GM23248 (cell line): Measurements from ENCODE around the gene C14orf93. TPM values are rescaled to one million over a fixed set of nuclear protein-coding genes. Genes with fewer than 3 reads are reported as not detected.

Source experiments
- DNase-seq: peaks from one replicate; pipeline ENCODE4 v3.0.0-alpha.2; 2015
- H2AFZ ChIP-seq: fragments of 200-600 bp; sonication (generic); 2 replicates; pipeline ENCODE4 v1.6.1; 2016; ENCODE audit warnings: antibody characterized with exemption
- H3F3A ChIP-seq: fragments of 200-600 bp; sonication (generic); 2 replicates; pipeline ENCODE4 v1.6.1; 2016; ENCODE audit warnings: mild to moderate bottlenecking, antibody characterized with exemption, mixed run types; ENCODE audit not compliant: insufficient read depth
- H3K27ac ChIP-seq: fragments of 200-600 bp; sonication (generic); 2 replicates; pipeline ENCODE4 v1.5.1; 2016; ENCODE audit warnings: mild to moderate bottlenecking
- H3K27me3 ChIP-seq: fragments of 200-600 bp; sonication (generic); replicated peaks from 2 replicates; pipeline ENCODE4 v1.6.1; 2016; ENCODE audit warnings: mild to moderate bottlenecking; ENCODE audit not compliant: insufficient read depth
- H3K36me3 ChIP-seq: fragments of 200-600 bp; sonication (generic); 2 replicates; pipeline ENCODE4 v1.6.1; 2016; ENCODE audit warnings: low read depth, mild to moderate bottlenecking
- H3K4me1 ChIP-seq: fragments of 200-600 bp; sonication (generic); 2 replicates; pipeline ENCODE4 v1.6.1; 2016; ENCODE audit warnings: mild to moderate bottlenecking; ENCODE audit not compliant: insufficient read depth
- H3K4me2 ChIP-seq: fragments of 200-600 bp; sonication (generic); one replicate; pipeline ENCODE4 v1.6.1; 2016; ENCODE audit warnings: mild to moderate bottlenecking; ENCODE audit not compliant: unreplicated experiment
- H3K4me3 ChIP-seq: fragments of 200-600 bp; sonication (generic); 2 replicates; pipeline ENCODE4 v1.5.1; 2016; ENCODE audit warnings: mild to moderate bottlenecking
- H3K79me2 ChIP-seq: fragments of 200-600 bp; sonication (generic); 2 replicates; pipeline ENCODE4 v1.6.1; 2016; ENCODE audit warnings: mild to moderate bottlenecking; ENCODE audit not compliant: insufficient read depth
- H3K9ac ChIP-seq: fragments of 200-600 bp; sonication (generic); 2 replicates; pipeline ENCODE4 v1.6.1; 2016; ENCODE audit warnings: mild to moderate bottlenecking
- H3K9me2 ChIP-seq: fragments of 200-600 bp; sonication (generic); 2 replicates; pipeline ENCODE4 v1.6.1; 2016; ENCODE audit warnings: mixed run types, mild to moderate bottlenecking, moderate library complexity; ENCODE audit not compliant: insufficient read depth
- H3K9me3 ChIP-seq: fragments of 200-600 bp; sonication (generic); one replicate; pipeline ENCODE4 v1.6.1; 2017; ENCODE audit warnings: low read depth
- H4K20me1 ChIP-seq: fragments of 200-600 bp; sonication (generic); 2 replicates; pipeline ENCODE4 v1.6.0; 2016; ENCODE audit not compliant: insufficient read depth
- EZH2 ChIP-seq: fragments of 200-600 bp; sonication (generic); IDR thresholded peaks from 2 replicates; pipeline ENCODE4 v1.6.1; 2018; ENCODE audit warnings: antibody characterized with exemption, mild to moderate bottlenecking; ENCODE audit not compliant: insufficient read depth, poor library complexity, severe bottlenecking
- EZH2phosphoT487 ChIP-seq: fragments of 200-600 bp; sonication (generic); IDR thresholded peaks from 2 replicates; pipeline ENCODE4 v1.6.1; 2018; ENCODE audit warnings: antibody characterized with exemption, moderate library complexity, mild to moderate bottlenecking, low read depth; ENCODE audit not compliant: insufficient read depth
- WGBS, 2 experiments: methylation state at CpG; one replicate each; pipeline ENCODE4 v1.1.6; 2015 to 2017; ENCODE audit warnings: low lambda C conversion rate in 2 of 2, low coverage in 1 of 2; ENCODE audit errors: missing lambda C conversion rate in 2 of 2; 5-methylcytosine and 5-hydroxymethylcytosine counted together
- in situ Hi-C: fragments of 300-500 bp; cut with MboI; formaldehyde crosslinking; loops from 2 replicates; pipeline ENCODE4 v1.15.0; 2020
- polyA plus RNA-seq: library from polyadenylated mRNA; unstranded; fragments of >200 nt; fragmentation: Nextera tagmentation; extraction: Ambion mirVana; gene quantifications from 2 replicates; pipeline ENCODE4 v1.2.1, GENCODE V29; 2016
- total RNA-seq: library from RNA; depleted of rRNA; stranded (reverse); fragments of >200 nt; shearing (Covaris generic); gene quantifications from 2 replicates; pipeline ENCODE4 v1.2.3, GENCODE V29; 2014

The C14orf93 gene
- total and polyA plus RNA-seq, 2 experiments from 2014 or later = 3.4 to 7.1 TPM

DNA sequence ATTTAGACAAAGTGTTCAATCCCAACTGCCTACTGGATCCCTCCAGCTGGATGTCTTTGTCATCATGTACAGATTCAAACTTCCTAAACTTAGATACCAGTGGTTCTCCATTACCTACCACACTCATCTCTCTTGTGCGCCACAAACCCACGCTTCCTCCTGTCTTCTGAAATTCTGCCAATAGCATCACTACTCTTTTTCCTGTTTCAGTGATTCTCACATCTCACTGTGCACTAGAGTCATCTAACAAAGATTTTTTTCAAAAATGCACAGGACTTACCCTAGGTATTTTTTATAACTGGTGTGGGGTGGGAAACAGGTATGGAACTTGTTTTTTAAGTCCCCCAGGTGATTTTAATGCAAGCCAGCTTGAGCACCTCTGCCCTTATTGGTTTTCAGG lies 18.9 kb upstream of the C14orf93 start:
- 71 to 83% methylated on average over 2 of the region's 2 CpGs for WGBS, 2 experiments
- Histone ChIP-seq H4K20me1 (no peaks in the 10 kb centered on the region), H3K4me2 (no peak overlapping the region), H3K27ac (no peak overlapping the region), H3K27me3 (no peaks in the 10 kb centered on the region), H3F3A (peaks cover 32% of the 10 kb centered on the region), H3K4me3 (no peak overlapping the region), H2AFZ (no peak overlapping the region), H3K4me1 (peaks cover 10% of the 10 kb centered on the region), H3K79me2 (peaks cover 55% of the 10 kb centered on the region), H3K9me2 (no peaks in the 10 kb centered on the region), H3K9ac (no peak overlapping the region), H3K36me3 (peaks cover 44% of the 10 kb centered on the region), H3K9me3 (no peaks in the 10 kb centered on the region)
- in situ Hi-C loops = no loop called here
- peak; percentile 39 for DNase-seq
- TF ChIP-seq EZH2phosphoT487 = no peak
- TF ChIP-seq EZH2 = no peak

DNA sequence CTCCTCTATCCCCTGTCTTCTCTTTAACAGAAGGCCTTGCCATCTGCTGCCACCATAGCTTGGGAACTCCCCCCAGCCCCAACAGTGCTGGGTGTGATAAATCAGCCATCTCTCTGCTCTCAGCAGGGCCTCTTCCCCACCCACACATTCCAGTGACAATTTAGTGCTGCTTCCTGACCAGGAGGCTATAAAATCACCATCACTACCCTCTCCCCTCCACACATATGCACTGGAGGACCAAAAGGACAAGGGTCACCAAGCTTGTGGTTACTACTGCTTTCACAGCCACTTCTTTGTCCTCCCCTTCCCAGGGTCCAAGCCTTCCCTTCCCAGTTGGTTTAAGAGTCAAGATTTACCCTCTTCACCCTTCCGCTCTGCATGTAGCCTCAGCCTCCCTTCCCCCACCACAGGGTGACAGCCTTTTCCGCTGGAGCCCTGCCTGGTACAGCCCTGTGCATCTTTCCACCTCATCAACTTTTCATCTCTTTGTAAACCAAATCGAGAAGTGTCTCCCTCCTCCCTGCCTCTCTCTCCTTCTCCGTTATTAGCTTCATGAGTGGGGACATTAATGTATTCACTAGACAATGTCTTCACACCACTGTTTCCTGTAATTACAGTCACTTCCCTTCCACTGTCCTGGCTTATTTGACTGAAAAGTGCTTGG lies 15.3 kb upstream of the C14orf93 start:
- no peak overlapping the region for H3K27ac ChIP-seq
- no peaks in the 10 kb centered on the region for H4K20me1 ChIP-seq
- H3K9me2 ChIP-seq = no peaks in the 10 kb centered on the region
- no peak for DNase-seq
- peaks cover 18% of the 10 kb centered on the region for H3K36me3 ChIP-seq
- H3K9me3 ChIP-seq = no peaks in the 10 kb centered on the region
- 63 to 64% methylated on average over 4 of the region's 4 CpGs for WGBS, 2 experiments
- no peak for TF ChIP-seq EZH2phosphoT487
- no peak for TF ChIP-seq EZH2
- H3K4me1 ChIP-seq = no peaks in the 10 kb centered on the region; the same call in 1 of the 2 replicates
- H3K4me2 ChIP-seq = no peak overlapping the region
- no peak overlapping the region for H2AFZ ChIP-seq
- H3K9ac ChIP-seq = no peak overlapping the region
- peaks cover 49% of the 10 kb centered on the region for H3F3A ChIP-seq
- H3K27me3 ChIP-seq = no peaks in the 10 kb centered on the region
- no peak overlapping the region for H3K4me3 ChIP-seq
- H3K79me2 ChIP-seq = peaks cover 20% of the 10 kb centered on the region
- in situ Hi-C loops = no loop called here

DNA sequence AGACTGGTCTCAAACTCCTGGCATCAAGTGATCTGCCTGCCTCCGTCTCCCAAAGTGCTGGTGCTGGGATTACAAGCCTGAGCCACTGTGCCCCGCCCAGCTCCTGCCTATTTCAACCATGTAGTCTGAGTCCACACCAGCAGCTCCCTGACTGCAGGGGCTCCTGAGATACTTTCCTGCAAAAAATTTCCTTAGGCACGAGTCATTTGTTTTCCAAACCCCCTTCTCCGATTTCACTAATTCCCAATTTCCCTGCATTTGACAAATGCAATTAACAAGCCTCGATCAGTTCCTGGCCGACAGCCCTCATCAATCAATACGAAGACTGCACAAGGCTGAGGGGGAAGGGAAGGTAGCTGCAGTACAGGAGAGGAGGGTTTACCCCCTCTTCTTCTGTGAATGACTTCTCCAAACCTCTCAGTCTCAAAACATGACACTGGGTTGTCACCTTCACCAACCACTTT lies 14.7 kb upstream of the C14orf93 start:
- no peak overlapping the region for H3K4me3 ChIP-seq
- H3K9ac ChIP-seq = no peak overlapping the region
- H3K36me3 ChIP-seq = peaks cover 18% of the 10 kb centered on the region
- no peak overlapping the region for H3K4me2 ChIP-seq
- H3K4me1 ChIP-seq = no peaks in the 10 kb centered on the region; the same call in 1 of the 2 replicates
- no peaks in the 10 kb centered on the region for H3K9me2 ChIP-seq
- 54 to 57% methylated on average over 7 of the region's 7 CpGs for WGBS, 2 experiments
- H4K20me1 ChIP-seq = no peaks in the 10 kb centered on the region
- no peak overlapping the region for H2AFZ ChIP-seq
- H3K9me3 ChIP-seq = no peaks in the 10 kb centered on the region
- DNase-seq = no peak
- no peaks in the 10 kb centered on the region for H3K27me3 ChIP-seq
- peaks cover 16% of the 10 kb centered on the region for H3K79me2 ChIP-seq
- TF ChIP-seq EZH2 = no peak
- TF ChIP-seq EZH2phosphoT487 = no peak
- peaks cover 49% of the 10 kb centered on the region for H3F3A ChIP-seq
- in situ Hi-C loops = no loop called here
- H3K27ac ChIP-seq = no peak overlapping the region

DNA sequence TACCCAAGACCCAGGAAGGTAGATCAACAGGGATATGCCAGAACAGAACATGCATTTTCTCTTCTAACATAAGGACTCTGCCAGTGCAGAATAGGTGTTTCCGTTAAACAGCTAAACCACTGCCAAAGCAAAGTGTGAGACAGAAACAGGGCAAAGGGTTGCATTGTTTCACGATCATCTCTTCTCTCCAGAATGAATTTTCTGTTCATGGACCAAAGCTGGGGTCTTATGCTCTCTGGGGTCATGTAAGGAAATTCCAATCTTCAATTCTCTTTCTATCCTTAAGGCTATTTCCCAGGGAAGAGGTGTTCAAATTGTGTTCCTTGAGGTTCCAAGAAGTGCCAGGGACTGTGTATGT lies 13.8 kb upstream of the C14orf93 start:
- no peak for DNase-seq
- Histone ChIP-seq H3K27ac (no peak overlapping the region), H3K4me3 (no peak overlapping the region), H3K9me2 (no peaks in the 10 kb centered on the region), H3K4me2 (no peak overlapping the region), H2AFZ (no peak overlapping the region), H3K36me3 (peaks cover 13% of the 10 kb centered on the region), H3K9me3 (no peaks in the 10 kb centered on the region), H3K4me1 (no peaks in the 10 kb centered on the region), H4K20me1 (no peaks in the 10 kb centered on the region), H3K27me3 (no peaks in the 10 kb centered on the region), H3F3A (peaks cover 41% of the 10 kb centered on the region), H3K79me2 (peaks cover 8% of the 10 kb centered on the region), H3K9ac (no peak overlapping the region)
- in situ Hi-C loops = no loop called here
- no peak for TF ChIP-seq EZH2
- no peak for TF ChIP-seq EZH2phosphoT487
- 73 to 88% methylated on average over 2 of the region's 2 CpGs for WGBS, 2 experiments
